Tibial nerve (tissue), 4 donors: ENCODE results near the gene BICDL1.

Experiments used
- EP300 ChIP-seq, 2 donors: sonication (generic); formaldehyde crosslinking; IDR thresholded peaks; one replicate each; pipeline ENCODE4 v1.6.1; 2017; ENCODE audit warnings: antibody characterized with exemption in 2 of 2, mild to moderate bottlenecking in 1 of 2
- POLR2A ChIP-seq, 2 donors: fragments of 450-650 bp; IDR thresholded peaks; one replicate each; pipeline ENCODE4 v1.6.1; 2017; ENCODE audit warnings: antibody characterized with exemption in 2 of 2, mild to moderate bottlenecking in 2 of 2, moderate library complexity in 2 of 2
- TF ChIP-seq, protein P1 (sequence below), 5 experiments: fragments of 200-600 bp in 3 of 5; fragments of 450-650 bp in 2 of 5; sonication (generic) in 3 of 5; IDR thresholded peaks; one replicate each; pipeline ENCODE4 v1.5.1; 2016 to 2019; ENCODE audit warnings: antibody characterized with exemption in 5 of 5, mild to moderate bottlenecking in 3 of 5, moderate library complexity in 2 of 5

DNA sequence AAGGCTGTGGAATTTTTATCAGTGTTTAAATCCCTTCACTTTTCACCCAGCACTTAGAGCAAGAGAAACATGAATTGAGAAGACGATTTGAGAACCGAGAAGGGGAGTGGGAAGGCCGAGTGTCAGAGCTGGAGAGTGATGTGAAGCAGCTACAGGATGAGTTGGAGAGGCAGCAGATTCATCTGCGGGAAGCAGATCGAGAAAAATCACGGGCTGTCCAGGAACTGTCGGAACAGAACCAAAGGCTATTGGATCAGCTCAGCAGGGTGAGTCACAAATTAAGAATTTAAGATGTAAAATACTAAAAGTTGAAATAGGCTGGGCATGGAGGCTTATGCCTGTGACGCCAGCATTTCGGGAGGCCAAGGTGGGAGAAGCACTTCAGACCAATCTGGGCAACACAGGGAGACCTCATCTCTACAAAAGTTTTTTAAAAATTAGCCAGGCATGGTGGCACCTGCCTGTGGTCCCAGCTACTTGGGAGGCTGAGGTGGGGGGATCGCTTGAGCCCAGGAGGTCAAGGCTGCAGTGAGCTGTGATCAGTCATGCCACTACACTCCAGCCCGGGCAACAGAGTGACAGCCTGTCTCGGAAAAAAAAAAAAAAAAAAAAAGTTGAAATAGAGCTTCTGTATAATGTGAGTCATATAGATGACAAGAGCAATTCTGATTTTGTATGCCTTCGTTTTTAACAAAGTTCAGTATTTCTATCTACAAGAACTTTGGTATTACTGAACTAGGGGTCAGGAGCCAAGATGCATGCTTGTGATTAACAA is 9.6 kb downstream of the BICDL1 start:
- TF ChIP-seq, protein P1, sequence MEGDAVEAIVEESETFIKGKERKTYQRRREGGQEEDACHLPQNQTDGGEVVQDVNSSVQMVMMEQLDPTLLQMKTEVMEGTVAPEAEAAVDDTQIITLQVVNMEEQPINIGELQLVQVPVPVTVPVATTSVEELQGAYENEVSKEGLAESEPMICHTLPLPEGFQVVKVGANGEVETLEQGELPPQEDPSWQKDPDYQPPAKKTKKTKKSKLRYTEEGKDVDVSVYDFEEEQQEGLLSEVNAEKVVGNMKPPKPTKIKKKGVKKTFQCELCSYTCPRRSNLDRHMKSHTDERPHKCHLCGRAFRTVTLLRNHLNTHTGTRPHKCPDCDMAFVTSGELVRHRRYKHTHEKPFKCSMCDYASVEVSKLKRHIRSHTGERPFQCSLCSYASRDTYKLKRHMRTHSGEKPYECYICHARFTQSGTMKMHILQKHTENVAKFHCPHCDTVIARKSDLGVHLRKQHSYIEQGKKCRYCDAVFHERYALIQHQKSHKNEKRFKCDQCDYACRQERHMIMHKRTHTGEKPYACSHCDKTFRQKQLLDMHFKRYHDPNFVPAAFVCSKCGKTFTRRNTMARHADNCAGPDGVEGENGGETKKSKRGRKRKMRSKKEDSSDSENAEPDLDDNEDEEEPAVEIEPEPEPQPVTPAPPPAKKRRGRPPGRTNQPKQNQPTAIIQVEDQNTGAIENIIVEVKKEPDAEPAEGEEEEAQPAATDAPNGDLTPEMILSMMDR (IDR thresholded peaks at IDR 0.05), result no peak
- TF ChIP-seq EP300 (IDR thresholded peaks at IDR 0.05), result no peak
- no peak for TF ChIP-seq POLR2A (IDR thresholded peaks at IDR 0.05)
